LNCAP (cell line): ENCODE results near the gene GP2.

Experiments used
- CTCF ChIP-seq: fragments of 450-650 bp; IDR thresholded peaks from 2 replicates; pipeline ENCODE4 v1.5.1; 2017; ENCODE audit warnings: mild to moderate bottlenecking

The GP2 gene

GRCh38 chr16:20301840-20302239 is 25.5 kb downstream of the GP2 start:
- no peak for TF ChIP-seq CTCF

GRCh38 chr16:20300312-20301097 is 26.8 kb downstream of the GP2 start:
- TF ChIP-seq CTCF: peak; percentile 88

- TF ChIP-seq CTCF: no peak
Measured at GRCh38 chr16:20298452-20298851, 28.9 kb downstream of the GP2 start.

- TF ChIP-seq CTCF: no peak
Measured at GRCh38 chr16:20291208-20292206, 35.8 kb downstream of the GP2 start.

GRCh38 chr16:20289571-20289970 is 37.7 kb downstream of the GP2 start:
- no peak for TF ChIP-seq CTCF

- no peak for TF ChIP-seq CTCF
Measured at GRCh38 chr16:20285993-20286499, 41.3 kb downstream of the GP2 start.

GRCh38 chr16:20280259-20280658 is 47.1 kb downstream of the GP2 start:
- no peak for TF ChIP-seq CTCF
